SK-N-SH treated with all-trans-retinoic acid at 6 μM for 48 hours (cell line): ENCODE measurements around the gene SYNRG.

Experiments
- ARNTL ChIP-seq: fragments of 450-650 bp; formaldehyde crosslinking; IDR thresholded peaks from 2 replicates; pipeline ENCODE4 v1.5.0; 2020; ENCODE audit warnings: low read depth, mild to moderate bottlenecking, moderate library complexity, borderline replicate concordance
- PATZ1 ChIP-seq: fragments of 250-450 bp; sonication (Bioruptor Pico); IDR thresholded peaks from 2 replicates; pipeline ENCODE4 v1.8.0; 2020; ENCODE audit warnings: mild to moderate bottlenecking, moderate library complexity, borderline replicate concordance
- RARB ChIP-seq: fragments of 250-450 bp; sonication (Bioruptor Pico); IDR thresholded peaks from 2 replicates; pipeline ENCODE4 v1.8.0; 2021; ENCODE audit warnings: mild to moderate bottlenecking, moderate library complexity

DNA sequence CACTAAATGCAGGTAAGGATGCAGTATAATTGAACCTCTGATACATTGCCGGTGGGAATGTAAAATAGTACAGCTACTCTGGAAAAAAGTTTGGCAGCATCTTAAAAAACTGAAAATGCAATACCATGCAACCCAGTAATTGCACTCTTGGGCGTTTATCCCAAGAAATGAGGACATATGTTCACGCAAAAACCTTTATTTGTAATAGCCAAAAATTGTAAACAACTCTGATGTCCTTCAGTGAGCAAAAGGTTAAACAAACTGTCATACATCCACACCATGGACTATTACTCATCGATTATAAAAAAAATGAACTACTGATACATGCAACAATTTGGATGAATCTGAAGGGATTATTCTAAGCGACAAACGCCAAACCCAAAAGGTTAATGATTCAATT lies 16.9 kb downstream of the SYNRG start:
- TF ChIP-seq ARNTL (CRISPR knock-in tag) (no peak), RARB (no peak), PATZ1 (no peak)
